HG03521 (cell line): Measurements from ENCODE around the gene PPIB.
"Not testable (repeated sequence)": the region's sequence is repeated elsewhere in the genome, so short reads cannot be mapped to it uniquely, and the experiment has no call there.

Experiments used
- ATAC-seq: cut with Tn5 transposase; IDR thresholded peaks from one replicate; pipeline ENCODE4 v1.9.1; 2021; ENCODE audit warnings: mild to moderate bottlenecking, moderate library complexity; ENCODE audit not compliant: unreplicated experiment

The PPIB gene

DNA sequence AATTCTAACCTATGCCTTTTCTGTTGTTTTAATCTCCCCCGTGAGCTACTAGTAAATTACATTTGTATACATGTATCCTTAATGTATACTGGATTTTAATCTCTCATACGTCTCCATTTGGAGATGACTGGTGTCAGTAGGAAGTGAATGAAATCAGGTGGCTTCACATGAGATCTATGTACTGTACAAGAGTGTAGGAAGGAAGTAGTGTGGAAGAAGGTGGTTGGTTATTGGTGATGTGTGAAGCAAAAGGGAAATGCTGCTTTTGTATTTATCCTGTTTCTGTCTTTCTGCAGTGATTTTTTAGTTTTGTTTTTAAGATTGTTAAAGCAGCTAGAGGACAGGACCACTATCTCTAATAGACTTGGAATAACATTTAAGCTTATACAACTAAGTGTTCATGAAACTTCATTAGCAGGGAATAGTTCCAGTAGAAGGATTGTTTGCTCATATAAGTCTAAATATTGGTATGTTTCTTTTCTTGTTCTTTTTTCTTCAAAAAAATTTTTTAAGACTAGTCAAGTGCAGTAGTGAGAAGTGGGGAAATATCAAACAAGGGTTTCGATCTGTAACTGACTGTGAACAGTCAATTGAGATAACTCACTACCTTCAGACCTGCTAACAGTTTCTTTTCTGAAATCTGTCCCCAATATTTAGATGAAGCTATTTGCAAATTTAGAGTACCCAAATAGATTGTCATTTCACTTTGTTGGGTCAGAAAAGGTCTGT is 51.7 kb downstream of the PPIB start:
- ATAC-seq: no peak

DNA sequence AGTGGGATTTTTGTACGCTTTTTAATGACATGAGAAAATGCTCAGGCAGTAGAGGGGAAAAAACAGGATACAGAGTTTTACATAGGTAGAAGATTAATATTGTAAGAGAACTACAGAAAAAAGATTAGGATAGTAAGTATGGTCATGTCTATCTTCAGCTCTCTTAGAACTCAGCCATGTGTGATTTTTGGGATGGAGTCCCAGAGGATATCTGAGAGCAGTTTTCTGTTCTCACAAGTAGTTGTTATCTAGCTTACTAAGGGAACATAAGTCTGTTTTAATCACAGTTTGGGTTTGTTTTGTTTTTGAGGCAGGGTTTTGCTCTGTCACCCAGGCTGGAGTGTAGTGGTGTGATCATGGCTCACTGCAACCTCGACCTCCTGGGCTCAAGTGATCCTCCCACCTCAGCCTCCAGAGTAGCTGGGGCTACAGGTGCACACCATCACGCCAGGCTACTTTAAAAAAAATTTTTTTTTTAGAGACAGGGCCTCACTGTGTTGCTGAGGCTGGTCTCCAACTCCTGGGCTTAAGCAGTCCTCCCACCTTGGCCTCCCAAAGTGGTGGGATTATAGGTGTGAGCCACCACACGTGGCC is 52.6 kb downstream of the PPIB start:
- ATAC-seq: not testable (repeated sequence)

DNA sequence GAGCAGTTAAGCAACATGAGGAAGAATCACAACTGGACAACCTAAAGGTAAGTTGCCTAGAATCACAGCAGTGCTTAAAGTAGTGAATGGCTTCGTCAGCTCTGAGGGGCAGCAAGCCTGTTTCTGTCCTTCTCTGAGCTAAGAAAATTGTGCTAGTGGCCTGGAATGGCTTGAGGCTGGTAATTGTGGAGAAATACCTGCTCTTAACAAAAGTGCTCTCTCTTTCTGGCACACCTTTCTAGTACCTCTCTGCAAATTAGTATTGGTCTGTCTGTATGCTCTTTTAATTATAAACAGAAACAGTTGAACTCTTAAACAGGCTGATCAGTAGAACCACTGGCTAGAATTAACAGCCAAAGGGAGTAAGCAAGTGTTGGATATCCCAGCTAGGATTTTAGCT is 55.5 kb downstream of the PPIB start:
- ATAC-seq: no peak
